ENCODE data around the gene LRP2. TPM values are rescaled to one million over a fixed set of nuclear protein-coding genes. Genes with fewer than 3 reads are reported as not detected.

LRP2 gene
- 11.5 TPM for total RNA-seq

GRCh38 chr2:169362118-169362893, at the start of gene LRP2:
Gene LRP2, minus strand, starts transcription at chr2:169362534. Its CDS starts 135 bp downstream, at chr2:169362399.

Other genes starting within 250 kb of the LRP2 start
- gene BBS5, start 117.0 kb upstream of the LRP2 start, total RNA-seq, result 17.8 TPM
- gene KLHL41, start 147.2 kb upstream of the LRP2 start, total RNA-seq, result 3.9 TPM
- 63.9 TPM for gene FASTKD1, start 211.3 kb upstream of the LRP2 start, total RNA-seq
- 66.4 TPM for gene PPIG, start 221.8 kb upstream of the LRP2 start, total RNA-seq

Data from diencephalon (tissue), 1 donor.